HG03354 (cell line): ENCODE results near the gene DAP.
A peak's percentile ranks its signal among the peaks of the same experiment; 100 is the strongest.

Source experiments
- ATAC-seq: cut with Tn5 transposase; IDR thresholded peaks from one replicate; pipeline ENCODE4 v1.9.1; 2021; ENCODE audit warnings: mild to moderate bottlenecking; ENCODE audit not compliant: unreplicated experiment, poor library complexity, severe bottlenecking

DAP gene

DNA sequence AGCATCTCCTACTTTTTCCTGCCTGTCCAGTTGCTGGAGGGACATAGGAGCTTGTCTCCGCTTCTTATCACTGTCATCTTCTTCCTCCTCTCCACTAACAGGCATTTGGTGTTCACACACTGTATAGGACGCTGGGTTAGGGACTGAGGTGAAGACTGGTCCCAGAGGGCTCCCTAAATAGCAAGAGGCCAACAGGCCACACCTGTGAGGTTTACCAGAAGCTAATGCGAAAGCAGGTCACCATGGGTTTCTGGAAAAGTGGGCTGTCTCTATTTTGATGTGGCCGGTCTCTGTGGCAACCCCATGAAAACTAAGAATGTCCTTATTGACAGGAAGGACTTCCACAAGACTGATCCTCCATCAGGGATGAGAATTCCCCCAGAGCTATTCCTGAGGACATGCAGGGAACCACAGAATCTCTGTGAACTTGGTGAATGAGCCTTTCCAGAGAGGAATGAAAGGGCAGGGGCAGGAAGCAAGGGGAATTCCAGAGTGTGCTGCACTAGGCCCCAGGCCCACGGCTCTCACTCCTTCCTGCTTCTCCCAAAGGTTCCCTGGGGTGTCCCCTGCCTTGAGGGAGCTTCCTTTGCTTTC is 61.7 kb downstream of the DAP start:
- ATAC-seq: peak; percentile 67

GRCh38 chr5:10695759-10696543 is 65.1 kb downstream of the DAP start:
- no peak for ATAC-seq

DNA sequence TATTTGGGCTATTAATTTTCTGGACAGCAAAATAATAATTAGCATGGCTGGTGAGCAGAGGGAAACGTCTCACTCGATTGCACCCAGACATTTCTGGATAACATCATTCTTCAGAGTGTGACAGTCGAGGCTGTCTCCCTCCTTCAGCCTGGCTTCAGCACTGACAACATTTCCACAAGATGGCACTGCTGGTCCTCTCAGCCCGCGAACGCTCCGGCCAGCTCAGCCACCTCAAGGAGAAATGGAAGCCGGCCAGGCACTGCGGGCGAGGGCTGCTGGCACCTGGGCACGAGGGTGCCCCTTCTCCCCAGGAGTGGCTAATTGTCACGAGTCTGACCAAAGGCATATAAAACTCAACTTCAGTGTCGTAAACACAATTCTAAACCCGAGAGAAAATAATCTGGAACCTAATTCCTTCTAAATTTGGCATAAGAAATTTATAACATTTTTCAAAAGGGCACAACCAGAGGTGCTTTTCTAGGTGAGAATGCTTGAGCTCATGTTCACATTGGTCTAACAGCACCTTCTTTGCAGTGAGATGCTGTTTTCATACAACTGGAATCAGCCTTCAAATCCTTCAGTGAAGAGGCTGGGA is 65.9 kb downstream of the DAP start:
- peak; percentile 30 for ATAC-seq

DNA sequence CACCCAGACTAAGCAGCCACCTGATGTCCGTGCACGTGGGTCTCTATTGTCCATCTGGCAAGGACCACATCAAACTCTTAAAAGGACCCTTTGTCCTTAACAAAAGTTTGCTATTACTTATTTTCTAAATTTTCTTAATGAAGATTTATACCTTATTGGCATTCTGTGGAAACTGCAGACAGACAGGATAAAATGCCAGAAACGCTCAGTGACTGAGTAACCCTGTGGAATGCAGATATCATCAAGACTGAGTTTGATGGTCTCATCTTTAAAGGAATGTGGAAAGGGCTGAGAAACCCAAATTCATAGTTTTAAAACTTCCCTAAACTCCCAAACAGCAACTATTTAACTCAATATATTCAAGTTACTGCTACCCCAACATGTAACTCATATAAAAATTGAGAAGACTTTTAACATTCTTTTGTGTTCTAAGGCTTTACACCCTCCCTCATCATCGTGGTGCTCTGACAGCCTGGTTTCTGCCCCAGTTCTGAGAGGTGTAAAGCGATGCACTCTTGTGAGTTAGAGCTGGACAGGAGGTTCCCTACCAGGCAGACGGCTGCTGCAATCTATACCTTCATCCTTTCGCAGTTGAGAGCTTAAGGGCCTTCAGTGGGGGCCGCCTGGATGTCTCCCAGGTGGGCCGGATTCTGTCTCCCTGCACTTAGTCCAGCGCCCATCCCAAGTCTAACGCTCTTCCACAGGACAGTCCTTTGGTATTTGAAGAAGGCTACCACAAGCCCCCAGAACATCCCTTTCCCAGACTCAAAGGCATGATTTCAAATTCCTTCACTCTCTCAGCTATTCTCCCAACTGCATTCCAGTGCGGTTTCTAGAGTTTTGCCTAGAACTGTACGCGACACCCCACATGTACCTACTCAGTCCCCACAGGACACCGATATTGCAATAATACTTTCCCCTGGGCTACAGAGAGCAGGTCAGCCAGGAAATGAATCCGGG is 68.9 kb downstream of the DAP start:
- no peak for ATAC-seq

DNA sequence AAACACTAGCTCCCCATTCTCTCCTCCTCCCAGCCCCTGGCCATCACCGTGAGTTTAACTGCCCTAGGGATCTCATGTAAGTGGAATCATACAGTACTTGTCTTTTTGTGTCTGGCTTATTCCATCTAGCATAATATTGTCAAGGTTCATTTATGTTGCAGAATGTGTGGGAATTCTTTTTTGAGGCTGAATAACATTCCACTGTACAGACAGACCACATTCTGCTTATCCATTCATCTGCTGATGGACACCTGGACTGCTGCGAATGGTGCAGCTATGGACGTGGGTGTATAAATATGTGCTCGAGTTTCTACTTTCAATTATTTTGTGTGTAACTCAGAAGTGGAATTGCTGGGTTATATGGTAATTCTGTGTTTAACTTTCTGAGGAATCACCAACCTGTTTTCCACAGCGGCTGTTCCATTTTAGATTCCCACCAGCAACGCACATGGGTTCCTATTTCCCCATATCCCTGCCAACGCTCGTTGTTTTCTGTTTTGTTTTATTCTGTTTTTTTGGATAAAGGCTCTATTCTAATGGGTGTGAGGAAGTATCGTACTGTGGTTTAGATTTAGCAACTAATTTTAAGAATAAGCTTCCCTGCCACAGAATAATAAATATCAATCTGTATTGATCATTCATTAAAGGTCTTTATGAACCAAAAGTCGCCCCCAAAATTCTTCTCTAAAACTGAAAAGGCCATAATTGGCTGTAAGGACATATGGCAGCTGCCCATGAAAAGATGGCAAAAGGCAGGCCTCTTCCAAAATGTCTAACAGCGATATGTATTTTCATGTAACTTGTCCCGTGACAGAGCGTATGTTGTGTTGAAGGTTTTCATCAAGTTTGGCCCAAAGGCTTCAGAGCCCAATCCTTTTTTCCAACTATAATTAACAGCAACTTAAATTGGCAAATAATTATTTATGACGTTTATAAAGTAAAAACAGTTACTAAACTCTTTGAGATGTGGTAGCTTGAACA is 70.3 kb downstream of the DAP start:
- no peak for ATAC-seq

DNA sequence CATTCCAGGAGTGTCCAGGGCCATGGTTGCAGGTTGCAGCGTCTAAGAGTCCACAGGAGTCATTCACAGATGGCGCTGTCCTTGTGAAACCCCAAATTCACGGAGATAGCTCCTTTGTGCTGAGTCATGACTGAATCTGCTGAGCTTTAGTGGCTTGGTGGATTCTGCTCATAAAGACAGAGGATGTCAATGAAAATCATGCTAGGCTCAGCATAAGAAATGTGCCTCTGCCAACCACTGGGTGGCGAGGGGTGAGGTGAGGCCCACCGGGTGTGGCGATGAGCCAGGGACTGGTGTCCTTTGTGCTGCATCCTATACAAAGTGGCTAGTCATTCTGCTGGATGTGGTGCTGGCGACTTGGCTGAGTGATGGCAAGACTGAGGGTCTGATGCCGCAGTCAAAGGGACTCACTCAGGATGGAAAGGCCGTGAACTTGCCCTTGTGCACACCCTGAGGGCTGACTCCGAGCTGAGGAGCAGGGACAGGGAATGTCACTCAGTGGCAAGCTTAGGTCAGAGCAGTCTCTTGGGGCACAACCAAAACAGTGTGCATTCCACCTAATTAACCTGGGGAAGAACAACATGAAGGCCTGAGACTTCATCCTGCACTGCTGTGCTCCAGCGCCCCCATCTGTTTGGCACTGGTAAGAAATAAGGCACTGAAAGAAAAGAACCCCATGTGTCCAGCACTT is 71.5 kb downstream of the DAP start:
- peak; percentile 40 for ATAC-seq

- no peak for ATAC-seq
Observed at GRCh38 chr5:10688651-10689171, 72.3 kb downstream of the DAP start.

DNA sequence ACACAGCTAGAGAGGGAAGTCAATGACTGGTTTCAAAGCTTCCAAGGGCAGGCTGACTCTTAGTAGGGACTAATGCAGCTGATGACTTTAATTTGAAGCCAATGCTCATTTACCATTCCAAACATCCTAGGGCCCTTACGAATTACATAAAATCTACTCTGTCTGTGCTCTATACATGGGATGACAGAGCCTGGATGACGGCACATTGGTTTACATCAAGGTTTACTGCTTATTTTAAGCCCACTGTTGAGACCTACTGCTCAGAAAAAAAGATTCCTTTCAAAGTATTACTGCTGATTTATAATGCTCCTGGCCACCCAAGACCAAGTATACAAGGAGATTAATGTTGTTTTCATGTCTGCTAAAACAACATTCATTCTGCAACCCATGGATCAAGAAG is 74.1 kb downstream of the DAP start:
- ATAC-seq: no peak

GRCh38 chr5:10685115-10685521 is 75.9 kb downstream of the DAP start:
- ATAC-seq: peak; percentile 75

DNA sequence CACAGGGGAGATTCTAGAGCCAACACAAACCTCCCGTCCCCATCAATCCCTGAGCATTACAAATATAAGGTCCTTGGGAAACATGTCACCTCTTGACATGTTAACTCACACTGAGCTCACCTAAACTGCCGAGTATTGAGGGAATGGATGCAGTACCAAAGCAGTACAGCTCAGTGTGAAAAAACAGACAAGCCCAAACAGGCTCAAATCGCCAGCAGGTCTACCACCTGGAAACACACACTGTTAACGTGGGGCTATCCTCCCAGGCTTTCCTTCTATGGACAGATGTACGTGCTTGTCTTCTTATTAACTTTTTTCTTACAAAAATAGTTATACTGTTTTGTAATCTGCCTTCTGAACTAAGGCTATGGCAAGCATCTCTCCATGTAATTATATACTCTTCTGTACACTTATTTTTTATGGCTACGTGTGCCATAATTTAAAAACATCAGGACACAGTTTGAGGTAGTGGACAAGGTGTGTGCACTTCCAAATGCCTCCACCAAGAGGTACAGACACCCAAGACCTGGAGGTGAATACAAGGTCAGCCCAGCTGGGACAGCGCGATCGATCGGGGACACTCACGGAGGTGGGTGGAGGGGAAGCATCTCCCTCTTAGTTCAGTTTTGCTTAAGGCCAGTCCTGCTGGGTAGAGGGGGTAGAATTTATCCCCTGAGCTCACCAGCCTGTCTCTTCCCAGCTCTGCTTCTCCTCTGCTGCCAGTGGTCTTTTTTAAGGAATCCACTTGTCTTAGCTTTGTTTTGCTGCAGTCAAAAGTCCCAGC is 76.5 kb downstream of the DAP start:
- peak; percentile 46 for ATAC-seq

DNA sequence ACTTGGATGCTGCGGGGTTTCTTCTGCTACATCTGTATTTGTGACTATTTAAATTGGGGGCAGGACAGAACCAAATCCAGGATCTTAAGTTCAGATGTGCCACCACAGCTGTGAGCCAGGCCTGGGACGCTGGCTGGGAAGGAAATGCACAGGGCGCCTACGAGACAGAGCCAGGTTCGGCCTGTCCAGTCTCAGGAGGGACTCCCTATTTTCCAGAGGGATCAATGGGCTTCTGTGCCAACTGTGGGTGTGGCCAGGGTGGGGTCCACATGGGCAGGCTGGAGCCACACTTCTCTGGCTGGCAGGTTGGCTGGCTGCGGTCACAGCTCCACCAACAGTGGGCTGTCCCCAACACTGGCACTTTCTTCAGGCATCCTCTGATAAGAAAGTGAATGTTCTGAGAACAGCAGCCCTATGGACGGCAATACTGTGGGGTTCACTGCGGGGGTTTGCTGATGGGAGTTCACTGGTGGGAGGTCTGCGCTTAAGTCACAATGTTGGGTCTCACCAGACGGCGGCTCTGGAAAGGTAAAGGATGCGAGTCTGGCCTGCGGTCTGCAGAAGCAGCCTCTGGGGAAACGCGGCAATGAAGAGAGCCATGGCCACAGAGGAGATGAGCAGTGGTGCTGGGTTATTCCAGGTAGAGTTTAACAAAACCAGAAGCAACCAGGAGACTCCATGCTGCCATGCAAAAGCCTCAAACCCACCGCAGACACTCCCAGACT is 78.1 kb downstream of the DAP start:
- no peak for ATAC-seq

GRCh38 chr5:10681731-10682679 is 79.0 kb downstream of the DAP start:
- no peak for ATAC-seq

- ATAC-seq: no peak
Observed at GRCh38 chr5:10680876-10681481, 80.1 kb downstream of the DAP start.

- ATAC-seq: no peak
Observed at GRCh38 chr5:10679336-10679988, 81.6 kb downstream of the DAP start.

GRCh38 chr5:10678244-10678643 is 82.8 kb downstream of the DAP start:
- no peak for ATAC-seq
